SKM-1 treated with dmso at 0.1 percent for 144 hours (cell line): ENCODE results near the gene CNGB1.
"Not testable (repeated sequence)": the region's sequence is repeated elsewhere in the genome, so short reads cannot be mapped to it uniquely, and the experiment has no call there.

Experiments
- DNase-seq: peaks from one replicate; lab custom pipeline; 2025; ENCODE audit not compliant: unreplicated experiment; lab: John Stamatoyannopoulos, UW

CNGB1 gene

DNA sequence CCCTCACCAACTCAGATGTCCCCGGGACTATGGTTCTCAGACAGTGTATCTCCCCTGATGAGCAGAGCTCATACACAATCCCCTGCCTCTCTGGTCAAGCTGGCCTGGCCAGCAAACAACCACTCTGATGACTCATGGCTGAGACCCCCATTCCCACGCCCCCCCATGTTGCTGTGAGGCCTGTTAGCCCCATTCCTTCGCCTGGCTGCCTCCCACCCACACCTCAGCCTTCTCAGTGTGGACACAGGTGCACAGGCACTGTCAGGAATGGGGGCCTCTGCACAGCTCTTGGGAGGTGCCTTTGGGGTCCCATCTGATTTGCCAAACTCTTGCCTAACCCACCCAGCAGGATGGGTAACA lies 80.2 kb downstream of the CNGB1 start:
- no peak for DNase-seq

DNA sequence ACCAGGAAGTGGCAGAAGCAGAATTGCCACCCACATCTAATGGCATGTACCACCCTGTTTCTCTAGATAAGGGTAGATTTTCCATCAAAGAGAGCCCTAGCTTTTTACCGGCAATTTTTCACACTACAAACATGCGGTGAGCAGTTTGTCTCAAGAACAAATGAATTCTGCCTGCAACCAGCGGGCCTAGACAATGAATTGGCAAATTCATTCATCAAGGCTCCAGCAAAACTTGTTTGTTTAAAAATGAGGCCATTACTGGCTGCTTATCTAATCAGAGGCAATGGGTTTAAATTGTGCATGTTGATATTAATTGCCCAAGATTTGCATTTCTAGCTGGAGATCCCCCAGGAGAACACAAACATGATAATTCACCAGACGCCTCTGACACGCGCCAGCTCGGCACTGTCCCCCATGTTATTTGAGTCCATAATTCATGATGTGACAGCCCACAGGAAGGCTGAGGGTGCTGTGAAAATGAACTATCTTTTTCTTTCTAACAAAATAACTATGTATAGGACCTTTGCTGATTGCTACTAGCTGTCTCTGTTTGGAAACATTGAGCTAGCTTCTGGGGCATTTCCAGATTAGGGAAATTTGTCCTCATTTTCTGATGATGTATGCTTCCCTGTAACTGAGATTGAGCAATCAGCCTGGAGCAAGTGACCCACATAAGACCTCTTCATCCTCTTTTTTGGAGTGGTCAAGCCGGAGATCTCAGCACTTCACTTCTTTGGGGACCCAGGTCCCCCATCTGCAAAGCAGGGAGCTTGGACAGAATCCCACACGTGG lies 80.8 kb downstream of the CNGB1 start:
- no peak for DNase-seq

DNA sequence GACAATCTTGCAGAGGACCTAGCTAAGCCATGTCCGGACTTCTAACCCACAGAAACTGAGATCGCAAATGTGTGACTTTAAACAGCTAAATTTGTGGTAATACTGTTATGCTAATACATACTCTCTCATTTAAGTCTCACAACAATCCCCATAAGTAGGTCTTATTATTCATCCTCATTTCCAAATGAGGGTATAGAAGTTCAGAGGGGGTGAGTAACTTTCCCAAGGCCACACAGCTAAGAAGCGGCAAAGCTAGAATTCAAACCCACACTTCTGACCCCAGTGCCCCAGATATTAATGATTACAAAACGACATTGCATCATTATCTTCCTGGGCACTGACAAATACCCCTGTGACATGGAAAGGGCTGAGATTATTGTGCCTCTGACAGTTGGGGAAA lies 81.4 kb downstream of the CNGB1 start:
- DNase-seq: no peak

DNA sequence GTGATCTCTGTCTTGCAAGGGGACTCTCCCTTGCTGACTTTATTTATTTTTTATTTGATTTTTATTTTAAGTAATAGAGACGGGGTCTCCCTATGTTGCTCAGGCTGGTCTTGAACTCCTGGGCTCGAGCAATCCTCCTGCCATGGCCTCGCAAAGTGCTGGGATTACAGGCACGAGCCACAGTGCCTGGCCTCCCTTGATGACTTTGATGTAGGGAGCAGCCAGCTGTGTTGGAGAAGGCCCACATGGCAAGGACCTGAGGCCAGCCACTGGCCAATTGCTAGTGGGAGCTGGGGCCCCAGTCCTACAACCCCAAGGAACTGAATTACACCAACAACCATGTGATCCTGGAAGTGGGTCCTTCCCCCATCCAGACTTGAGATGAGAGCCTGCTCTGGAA lies 81.8 kb downstream of the CNGB1 start:
- no peak for DNase-seq

DNA sequence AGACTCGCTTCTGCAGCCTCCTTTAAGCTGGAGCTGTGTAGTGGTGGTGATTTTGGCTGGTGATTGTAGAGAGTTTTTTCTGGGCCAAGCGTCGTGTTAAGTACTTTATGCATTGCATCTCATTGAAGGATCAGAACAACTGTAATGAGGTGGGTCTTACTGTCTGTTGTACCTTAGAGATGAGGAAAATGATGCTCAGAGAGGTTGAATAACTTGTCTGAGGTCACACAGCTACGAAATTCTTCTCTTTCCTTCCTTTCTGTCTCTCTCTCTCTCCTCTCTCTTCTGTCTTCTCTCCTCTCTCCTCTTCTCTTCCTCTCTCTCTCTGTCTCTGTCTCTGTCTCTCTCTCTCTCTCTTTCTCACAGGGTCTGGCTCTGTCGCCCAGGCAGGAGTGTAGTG lies 82.8 kb downstream of the CNGB1 start:
- DNase-seq: no peak

DNA sequence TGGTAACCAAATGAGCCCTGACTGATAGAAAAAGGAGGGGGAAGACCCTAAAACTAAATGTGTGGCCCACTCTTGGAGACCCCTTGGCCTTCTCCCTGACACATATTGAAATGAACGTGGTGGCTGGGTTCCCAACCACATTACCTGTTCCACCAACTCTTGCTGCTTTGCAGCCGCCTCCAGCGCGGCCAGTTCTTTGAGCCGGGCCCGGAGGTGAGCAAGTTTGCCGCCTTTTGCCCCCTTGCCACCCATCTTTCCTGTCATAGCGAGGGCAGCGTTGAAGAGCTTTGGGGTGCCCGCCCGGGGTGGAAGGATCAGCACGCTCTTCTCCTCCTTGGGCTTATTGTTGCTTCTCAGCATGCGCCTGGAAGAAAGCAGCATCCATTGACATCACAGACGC lies 83.2 kb downstream of the CNGB1 start:
- DNase-seq: no peak

DNA sequence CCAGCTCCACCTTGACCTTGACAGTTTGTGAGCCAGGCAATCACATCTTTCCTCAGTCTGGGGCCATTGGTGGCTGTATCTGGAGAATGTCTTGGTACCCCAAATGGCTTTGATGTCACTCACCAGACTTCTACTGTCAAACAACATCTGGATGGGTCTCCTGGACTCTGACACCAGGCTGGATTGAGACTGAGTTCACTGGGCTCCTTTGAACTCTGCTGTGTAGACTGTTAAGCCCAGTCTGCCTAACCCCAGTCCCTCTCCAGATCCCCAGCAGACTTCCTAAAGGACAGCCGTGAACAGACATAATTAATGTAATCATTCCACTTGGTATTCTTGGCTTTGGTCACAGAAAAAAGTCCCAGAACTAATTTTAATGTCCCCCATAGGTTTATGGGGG lies 84.5 kb downstream of the CNGB1 start:
- DNase-seq: no peak

DNA sequence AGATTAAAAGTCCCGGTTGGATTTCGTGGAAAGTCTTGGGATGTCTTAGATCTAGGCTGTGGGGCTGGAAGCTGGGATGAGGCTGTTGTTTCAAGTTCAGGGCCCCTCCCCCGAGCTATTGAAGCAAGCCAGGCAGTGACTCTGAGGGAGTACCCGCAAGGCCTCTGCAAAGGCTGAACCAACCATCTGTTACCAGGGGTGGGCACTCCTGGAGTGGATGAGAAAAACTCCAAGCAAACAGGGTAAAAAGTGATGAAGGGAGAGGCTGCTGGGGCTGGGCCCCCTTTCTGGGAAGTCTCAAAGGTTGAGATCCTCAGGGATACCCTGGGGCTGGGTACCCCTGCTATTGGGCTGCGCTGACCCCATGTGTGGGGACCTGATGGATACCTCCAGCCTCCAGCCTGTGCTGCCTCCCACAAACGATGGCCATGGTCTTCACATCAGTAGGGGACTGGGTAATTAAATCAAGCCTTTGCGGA lies 86.2 kb downstream of the CNGB1 start:
- DNase-seq: no peak

DNA sequence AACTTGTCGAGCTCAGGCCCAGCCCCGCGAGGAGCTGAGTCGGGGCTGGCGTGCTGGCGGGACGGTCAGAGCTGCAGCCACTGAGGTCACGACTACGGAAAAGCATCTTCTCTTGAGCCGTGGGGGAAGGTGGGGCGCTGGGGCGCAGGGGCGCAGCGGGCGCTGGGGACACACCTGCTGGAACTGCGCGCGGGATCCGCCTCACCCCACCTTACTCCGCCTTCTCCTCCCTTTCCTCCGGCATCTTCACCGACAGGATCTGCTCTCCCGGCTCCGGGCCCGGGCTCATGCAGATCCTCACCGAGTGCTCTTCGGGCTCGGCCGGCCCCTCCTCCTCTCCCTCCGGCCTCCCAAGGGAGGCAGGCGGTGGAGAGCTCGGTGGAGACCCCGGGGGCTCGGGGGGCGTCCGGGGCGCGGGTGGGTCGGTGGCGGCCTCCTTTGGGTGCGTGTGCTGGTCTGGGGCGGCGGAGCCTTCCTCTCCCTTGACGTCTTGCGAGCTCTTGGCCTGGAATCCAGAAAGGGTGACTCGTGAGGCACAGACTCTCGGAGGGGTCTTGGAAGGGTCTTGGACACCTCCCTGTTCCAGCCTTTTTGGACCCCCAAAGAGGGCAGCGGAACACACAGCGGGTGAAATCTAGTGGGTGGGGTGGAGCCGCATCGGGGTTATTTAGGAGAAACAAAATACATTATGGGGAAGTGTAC lies 86.8 kb downstream of the CNGB1 start:
- DNase-seq: no peak

DNA sequence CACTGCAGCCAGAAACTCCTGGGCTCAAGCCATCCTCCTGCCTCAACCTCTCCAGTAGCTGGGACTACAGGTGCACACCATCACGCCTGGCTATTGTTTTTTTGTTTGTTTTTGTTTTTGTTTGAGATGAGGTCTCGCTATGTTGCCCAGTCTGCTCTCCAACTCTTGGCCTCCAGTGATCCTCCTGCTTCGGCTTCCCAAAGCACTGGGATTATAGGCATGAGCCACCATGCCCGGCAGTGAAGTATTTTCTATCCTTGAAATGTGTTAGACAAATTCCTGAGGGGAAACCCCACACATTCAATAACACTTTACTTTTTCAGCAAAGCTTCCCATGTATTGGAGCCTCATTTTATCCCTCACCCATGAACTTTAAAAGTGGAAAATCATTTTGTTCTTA lies 87.4 kb downstream of the CNGB1 start:
- DNase-seq: no peak

DNA sequence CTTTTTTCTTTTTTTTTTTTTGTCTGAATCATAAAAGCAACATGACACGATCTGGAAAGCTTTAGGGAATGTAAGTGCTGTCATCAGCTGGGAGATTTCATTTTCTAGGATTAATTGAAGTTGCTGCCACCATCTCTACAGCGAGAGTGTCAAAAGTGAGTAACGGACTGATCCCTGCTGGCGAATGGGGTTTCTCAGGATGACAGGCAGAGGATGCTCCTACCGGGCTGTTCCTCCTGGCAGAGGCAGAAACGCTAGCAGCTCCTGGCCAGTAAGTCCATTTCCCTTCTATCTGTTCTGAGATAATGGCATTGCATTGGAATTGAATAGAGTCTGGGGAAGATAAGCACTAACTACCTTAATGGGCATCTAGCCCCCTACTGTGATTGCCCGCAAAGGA lies 88.1 kb downstream of the CNGB1 start:
- DNase-seq: no peak

DNA sequence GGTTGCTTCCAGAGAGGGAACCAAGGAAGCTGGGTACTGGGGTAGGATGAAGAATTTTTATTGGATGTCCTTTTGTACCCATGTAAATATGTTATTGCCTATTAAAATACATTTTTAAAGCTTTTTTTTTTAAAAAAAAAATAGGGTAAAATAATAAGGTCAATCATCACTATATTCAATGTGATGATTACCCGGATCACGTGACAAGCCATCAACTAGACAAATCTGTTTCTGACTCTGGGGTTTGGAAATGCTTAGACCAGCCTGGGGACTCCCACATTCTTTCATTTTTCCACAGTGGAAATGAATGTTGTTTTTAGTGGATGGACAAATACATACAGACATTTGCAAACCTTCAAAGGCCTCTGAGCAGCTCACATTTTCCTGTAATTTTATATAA lies 88.7 kb downstream of the CNGB1 start:
- no peak for DNase-seq

DNA sequence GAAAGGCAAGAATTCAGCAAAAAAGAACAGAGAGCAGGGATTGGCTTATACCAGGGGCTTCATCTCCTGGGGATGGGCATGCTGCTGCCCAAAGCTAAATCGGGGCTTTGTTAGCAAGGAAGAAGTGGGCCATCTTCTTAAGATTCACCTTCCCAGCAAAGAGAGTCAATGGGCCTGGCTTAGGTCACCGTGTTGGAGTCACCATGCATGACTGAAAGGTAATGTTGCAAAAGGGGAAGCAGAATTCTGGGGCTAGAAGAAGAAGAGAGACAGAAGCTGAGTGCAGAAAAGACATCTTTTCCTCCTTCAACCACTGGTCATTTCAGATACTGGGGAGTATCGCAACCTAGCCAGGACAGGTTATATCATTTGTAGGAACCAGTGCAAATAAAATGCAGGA lies 92.3 kb downstream of the CNGB1 start:
- peak; percentile 48 for DNase-seq

DNA sequence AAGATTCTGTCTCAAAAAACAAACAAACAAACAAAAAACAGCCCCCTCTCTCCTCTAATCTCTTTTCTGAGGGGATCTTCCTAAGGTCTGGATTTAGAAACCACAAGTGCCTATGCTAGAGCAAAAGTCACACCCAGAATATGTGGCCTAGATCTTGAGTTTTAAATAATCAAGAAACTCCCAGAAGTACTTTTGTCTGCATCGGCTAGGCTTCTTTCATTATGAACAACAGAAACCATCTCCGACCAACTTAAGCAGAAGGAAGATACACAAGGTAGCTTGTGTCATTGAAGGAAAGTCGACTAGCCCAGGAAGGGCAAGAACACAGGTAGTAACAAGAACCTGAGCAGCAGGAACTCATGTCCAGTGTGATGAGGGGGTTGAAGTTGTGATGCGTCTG lies 94.7 kb downstream of the CNGB1 start:
- DNase-seq: no peak

DNA sequence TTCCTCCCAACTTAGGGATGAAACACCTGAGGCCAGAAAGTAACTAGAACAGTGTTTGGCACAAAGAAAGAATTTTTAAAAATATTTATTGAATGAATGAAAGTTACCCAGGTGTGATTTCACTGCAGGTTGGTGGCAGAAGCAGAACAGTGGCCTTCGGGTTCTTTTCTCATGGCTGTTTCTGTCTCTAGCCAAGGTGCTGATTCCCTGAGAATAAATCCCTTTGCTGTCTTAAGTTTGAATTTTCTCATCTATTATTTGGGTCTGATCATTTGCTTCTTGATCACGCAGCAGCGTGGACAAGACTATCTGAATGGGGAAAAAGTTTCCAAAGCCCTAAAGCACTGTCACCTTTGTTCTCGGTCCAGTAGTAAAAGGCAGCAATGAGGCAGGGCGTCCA lies 95.6 kb downstream of the CNGB1 start:
- no peak for DNase-seq

DNA sequence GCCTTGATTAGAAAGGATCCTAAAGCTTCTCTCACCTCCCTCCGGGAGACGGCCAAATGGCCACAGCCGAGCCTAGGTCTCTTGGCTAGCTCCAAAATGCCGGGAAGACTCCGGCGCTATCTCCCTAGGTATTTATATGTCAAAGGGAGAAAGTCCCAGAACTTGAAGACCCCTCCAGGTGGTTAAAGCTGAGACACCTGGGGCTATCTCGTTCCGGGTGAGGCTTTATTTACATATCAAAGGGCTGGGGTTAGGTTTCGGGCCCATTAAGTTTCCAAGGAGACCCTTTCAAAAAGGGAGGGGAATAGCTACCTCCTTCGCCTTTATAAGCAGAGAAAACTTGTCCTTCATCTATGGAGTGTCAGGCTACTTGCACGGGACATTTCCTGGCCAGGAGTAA lies 97.7 kb downstream of the CNGB1 start:
- DNase-seq: no peak

DNA sequence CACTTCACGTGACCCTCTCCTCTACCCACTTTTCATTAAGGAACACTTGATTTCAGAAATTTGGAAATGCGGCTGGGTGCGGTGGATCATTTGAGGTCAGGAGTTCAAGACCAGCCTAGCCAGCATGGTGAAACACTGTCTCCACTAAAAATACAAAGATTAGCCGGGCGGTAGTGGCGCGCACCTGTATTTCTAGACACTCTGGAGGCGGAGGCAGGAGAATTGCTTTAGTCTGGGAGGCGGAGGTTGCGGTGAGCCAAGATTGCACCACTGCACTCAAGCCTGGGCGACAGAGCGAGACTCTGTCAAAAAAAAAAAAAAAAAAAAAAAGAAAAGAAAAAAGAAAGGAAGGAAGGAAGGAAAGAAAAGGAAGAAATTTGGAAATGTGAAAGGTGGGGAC lies 98.2 kb downstream of the CNGB1 start:
- DNase-seq: not testable (repeated sequence)

DNA sequence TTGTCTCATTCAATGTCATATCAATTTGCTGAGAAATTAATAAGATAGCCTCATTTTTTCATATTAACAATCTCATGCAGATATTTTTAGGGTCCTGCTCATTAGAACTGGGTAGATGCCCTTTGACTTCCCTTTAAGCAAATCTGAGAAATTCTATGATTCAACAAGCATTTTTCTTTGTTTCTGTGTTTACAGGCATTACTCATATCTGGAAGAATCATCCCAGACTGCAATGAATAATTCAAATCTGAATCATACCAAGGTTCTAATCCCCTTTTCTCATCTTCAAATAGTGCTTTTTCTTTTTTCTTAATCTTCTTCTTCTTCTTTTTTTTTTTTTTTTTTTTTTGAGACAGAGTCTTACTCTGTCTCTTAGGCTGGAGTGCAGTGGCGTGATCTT lies 99.5 kb downstream of the CNGB1 start:
- DNase-seq: no peak

DNA sequence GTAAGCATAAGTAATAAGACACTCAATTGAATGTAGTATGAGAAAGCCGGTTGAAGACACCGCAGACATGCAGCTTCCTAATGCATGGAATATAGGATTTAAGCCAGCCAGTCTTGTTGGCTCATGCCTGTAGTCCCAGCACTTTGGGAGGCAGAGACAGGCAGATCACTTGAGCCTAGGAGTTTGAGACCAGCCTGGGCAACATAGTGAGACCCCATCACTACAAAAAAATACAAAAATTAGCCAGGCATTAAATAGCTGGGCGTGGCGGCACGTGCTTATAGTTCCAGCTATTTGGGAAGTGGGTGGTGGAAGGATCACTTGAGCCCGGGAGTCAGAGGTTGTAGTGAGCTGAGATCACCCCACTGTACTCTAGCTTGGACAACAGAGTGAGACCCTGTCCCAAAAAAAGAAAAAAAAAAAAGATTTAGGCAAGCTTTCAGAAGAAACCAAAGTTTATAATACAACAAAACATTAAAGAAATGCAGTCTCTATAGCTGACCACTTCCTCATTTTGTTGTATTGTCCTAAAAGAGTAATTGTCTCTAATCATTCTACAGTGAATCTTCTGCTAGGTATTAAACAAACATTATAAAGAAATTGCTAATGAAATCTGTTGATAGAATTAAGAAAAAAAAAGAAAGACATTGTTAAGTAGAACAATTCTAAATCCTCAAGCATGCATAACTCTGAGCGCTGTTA lies 100.0 kb downstream of the CNGB1 start:
- no peak for DNase-seq

DNA sequence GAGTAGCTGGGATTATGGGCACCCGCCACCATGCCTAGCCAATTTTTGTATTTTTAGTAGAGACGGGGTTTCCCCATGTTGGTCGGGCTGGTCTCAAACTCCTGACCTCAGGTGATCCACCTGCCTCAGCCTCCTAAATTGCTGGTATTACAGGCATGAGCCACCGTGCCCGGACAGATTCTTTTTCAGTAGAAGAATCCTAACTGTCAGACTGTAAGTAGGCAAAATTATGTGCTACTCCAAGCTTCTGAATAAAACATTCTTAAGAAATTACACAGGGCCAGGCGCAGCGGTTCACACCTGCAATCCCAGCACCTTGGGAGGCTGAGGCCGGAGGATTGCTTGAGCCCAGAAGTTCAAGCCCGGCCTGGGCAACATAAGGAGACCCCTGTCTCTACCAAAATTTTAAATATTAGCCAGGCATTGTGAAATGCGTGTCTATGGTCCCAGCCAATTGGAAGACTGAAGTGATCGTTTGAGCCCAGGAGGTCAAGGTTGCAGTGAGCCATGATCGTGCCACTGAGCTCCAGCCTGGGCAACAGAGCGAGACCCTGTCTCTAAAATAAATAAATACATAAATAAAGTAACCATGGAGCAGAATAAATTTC lies 101.9 kb downstream of the CNGB1 start:
- DNase-seq: no peak

DNA sequence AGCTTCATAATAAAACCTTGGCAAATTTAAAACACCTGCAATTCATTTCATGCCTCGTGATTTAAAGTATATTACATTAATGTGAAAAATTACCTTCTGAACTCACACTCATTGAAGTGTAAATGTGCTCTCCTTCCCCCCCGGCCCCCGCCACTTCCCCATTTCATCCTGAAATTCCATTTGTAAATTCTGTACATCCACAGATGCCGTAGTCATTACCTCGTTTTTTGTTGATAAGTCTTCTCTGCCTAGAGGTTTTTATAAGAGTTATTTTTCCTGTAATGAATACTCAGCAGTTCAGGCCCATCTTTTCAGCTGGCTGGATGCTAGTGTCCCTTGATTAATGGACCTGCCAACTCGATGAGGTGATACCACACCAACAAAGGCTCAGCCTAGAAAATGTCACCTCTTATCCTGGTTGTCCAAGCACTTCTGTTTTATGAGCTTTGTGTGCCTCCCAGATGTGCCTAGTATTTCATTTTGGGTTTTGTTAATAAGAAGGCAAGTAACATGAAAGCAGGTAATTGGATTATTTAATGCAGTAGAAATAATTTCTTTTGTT lies 103.8 kb downstream of the CNGB1 start:
- DNase-seq: no peak
